Muscle of leg (tissue), 11 donors: ENCODE measurements around the gene IL1B. TPM values are rescaled to one million over a fixed set of nuclear protein-coding genes. Genes with fewer than 3 reads are reported as not detected.

Experiments used
- DNase-seq: peaks from one replicate; pipeline ENCODE4 v3.0.0; 2013
- H3K27ac ChIP-seq: one replicate; pipeline ENCODE4 v1.5.1; 2013; ENCODE audit warnings: mild to moderate bottlenecking, low read length, control low read depth
- H3K27me3 ChIP-seq: one replicate; pipeline ENCODE4 v1.6.1; 2013; ENCODE audit warnings: low read length; ENCODE audit not compliant: control insufficient read depth, insufficient read depth
- H3K36me3 ChIP-seq: one replicate; pipeline ENCODE4 v1.6.1; 2013; ENCODE audit warnings: low read length; ENCODE audit not compliant: control insufficient read depth, insufficient read depth
- H3K4me1 ChIP-seq: one replicate; pipeline ENCODE4 v1.6.1; 2013; ENCODE audit warnings: low read length; ENCODE audit not compliant: control insufficient read depth, insufficient read depth
- H3K4me3 ChIP-seq: one replicate; pipeline ENCODE4 v1.5.1; 2013; ENCODE audit warnings: low read length, control low read depth
- H3K9me3 ChIP-seq: replicated peaks from 2 replicates; pipeline ENCODE4 v1.6.1; 2013; ENCODE audit warnings: low read depth, low read length; ENCODE audit not compliant: control insufficient read depth
- WGBS: methylation state at CpG from one replicate; pipeline ENCODE4 v1.1.5; 2013; ENCODE audit warnings: missing lambda C conversion rate; ENCODE audit not compliant: insufficient coverage; 5-methylcytosine and 5-hydroxymethylcytosine counted together
- polyA plus RNA-seq, 8 donors: library from polyadenylated mRNA; unstranded; fragments of 120-200 nt; gene quantifications; one replicate each; pipeline versions ENCODE4 v1.2.1 to v1.2.3, GENCODE V29; 2013; ENCODE audit warnings: inconsistent platforms in 1 of 8, low replicate concordance in 1 of 8; ENCODE audit not compliant: insufficient read length in 8 of 8, insufficient read depth in 1 of 8
- total RNA-seq: library from RNA; stranded (reverse); fragments of 120-200 nt; gene quantifications from one replicate; pipeline ENCODE4 v1.2.4, GENCODE V29; 2013

Gene IL1B
- total and polyA plus RNA-seq, 9 donors: 0.18 to 6.1 (median 0.51) TPM; not detected in 1

- H3K4me3 ChIP-seq: no peak overlapping the region
- peak; percentile 41 for DNase-seq
- H3K27ac ChIP-seq: no peak overlapping the region
- no peaks in the 10 kb centered on the region for H3K27me3 ChIP-seq
- no peaks in the 10 kb centered on the region for H3K36me3 ChIP-seq
- peaks cover 5% of the 10 kb centered on the region for H3K4me1 ChIP-seq
- 63% methylated on average over 2 of the region's 3 CpGs for WGBS
- no peaks in the 10 kb centered on the region for H3K9me3 ChIP-seq
These were observed 18.3 kb downstream of the IL1B start for GRCh38 chr2:112818094-112818902.

- no peak overlapping the region for H3K4me3 ChIP-seq
- DNase-seq: no peak
- WGBS: 100% methylated on average over 1 of the region's 4 CpGs
- no peaks in the 10 kb centered on the region for H3K9me3 ChIP-seq
- H3K27ac ChIP-seq: no peak overlapping the region
- H3K36me3 ChIP-seq: no peaks in the 10 kb centered on the region
- no peaks in the 10 kb centered on the region for H3K27me3 ChIP-seq
- H3K4me1 ChIP-seq: peaks cover 14% of the 10 kb centered on the region
These were observed 19.4 kb downstream of the IL1B start for GRCh38 chr2:112817082-112817689.

- 8% methylated on average over 2 of the region's 2 CpGs for WGBS
- no peaks in the 10 kb centered on the region for H3K9me3 ChIP-seq
- no peak for DNase-seq
- no peak overlapping the region for H3K4me3 ChIP-seq
- peaks cover 20% of the 10 kb centered on the region for H3K4me1 ChIP-seq
- no peak overlapping the region for H3K27ac ChIP-seq
- no peaks in the 10 kb centered on the region for H3K36me3 ChIP-seq
- H3K27me3 ChIP-seq: no peaks in the 10 kb centered on the region
These were observed 22.3 kb downstream of the IL1B start for GRCh38 chr2:112814278-112814677.

- no peak for DNase-seq
- WGBS: 85% methylated on average over 5 of the region's 10 CpGs
- H3K4me3 ChIP-seq: no peak overlapping the region
- H3K4me1 ChIP-seq: peaks cover 20% of the 10 kb centered on the region
- H3K9me3 ChIP-seq: no peaks in the 10 kb centered on the region
- H3K36me3 ChIP-seq: no peaks in the 10 kb centered on the region
- H3K27ac ChIP-seq: peak overlapping the region; percentile 44
- no peaks in the 10 kb centered on the region for H3K27me3 ChIP-seq
These were observed 23.2 kb downstream of the IL1B start for GRCh38 chr2:112813280-112813966.

GRCh38 chr2:112812318-112813267, 24.0 kb downstream of the IL1B start:
- WGBS: 15% methylated on average over 6 of the region's 14 CpGs
- peak overlapping the region; percentile 66 for H3K27ac ChIP-seq

GRCh38 chr2:112811841-112812306, 24.7 kb downstream of the IL1B start:
- peaks cover 6% of the 10 kb centered on the region for H3K9me3 ChIP-seq
- DNase-seq: peak; percentile 73
- 41% methylated on average over 3 of the region's 7 CpGs for WGBS
- H3K4me1 ChIP-seq: peaks cover 20% of the 10 kb centered on the region
- no peaks in the 10 kb centered on the region for H3K27me3 ChIP-seq
- peak overlapping the region; percentile 66 for H3K27ac ChIP-seq
- H3K36me3 ChIP-seq: no peaks in the 10 kb centered on the region
- H3K4me3 ChIP-seq: no peak overlapping the region

More at GRCh38 chr2:112812318-112813267, 24.0 kb downstream of the IL1B start:
- DNase-seq: peak; percentile 52
- no peak overlapping the region for H3K4me3 ChIP-seq
- H3K9me3 ChIP-seq: no peaks in the 10 kb centered on the region
- H3K36me3 ChIP-seq: no peaks in the 10 kb centered on the region
- H3K27me3 ChIP-seq: no peaks in the 10 kb centered on the region
- peaks cover 20% of the 10 kb centered on the region for H3K4me1 ChIP-seq

- WGBS: 37% methylated on average over 3 of the region's 3 CpGs
- peaks cover 6% of the 10 kb centered on the region for H3K9me3 ChIP-seq
- DNase-seq: no peak
- H3K4me1 ChIP-seq: peaks cover 20% of the 10 kb centered on the region
- H3K36me3 ChIP-seq: no peaks in the 10 kb centered on the region
- H3K27ac ChIP-seq: peak overlapping the region; percentile 22
- H3K4me3 ChIP-seq: no peak overlapping the region
- H3K27me3 ChIP-seq: no peaks in the 10 kb centered on the region
These were observed 25.2 kb downstream of the IL1B start for GRCh38 chr2:112811276-112811831.

GRCh38 chr2:112809112-112809511, 27.5 kb downstream of the IL1B start:
- DNase-seq: no peak
- no peaks in the 10 kb centered on the region for H3K36me3 ChIP-seq

GRCh38 chr2:112807233-112807807, 29.3 kb downstream of the IL1B start:
- Histone ChIP-seq H3K4me1 (peaks cover 7% of the 10 kb centered on the region), H3K4me3 (no peak overlapping the region), H3K9me3 (peaks cover 6% of the 10 kb centered on the region), H3K27me3 (no peaks in the 10 kb centered on the region), H3K36me3 (no peaks in the 10 kb centered on the region), H3K27ac (no peak overlapping the region)
- 88% methylated on average over 1 of the region's 3 CpGs for WGBS
- DNase-seq: no peak

More at GRCh38 chr2:112809112-112809511, 27.5 kb downstream of the IL1B start:
- H3K27me3 ChIP-seq: no peaks in the 10 kb centered on the region
- peaks cover 6% of the 10 kb centered on the region for H3K9me3 ChIP-seq
- H3K4me1 ChIP-seq: peaks cover 16% of the 10 kb centered on the region
- H3K27ac ChIP-seq: no peak overlapping the region
- H3K4me3 ChIP-seq: no peak overlapping the region
